ENCODE data around the gene PRPS1L1. TPM values are rescaled to one million over a fixed set of nuclear protein-coding genes. Genes with fewer than 3 reads are reported as not detected.

Gene PRPS1L1
- total and polyA plus RNA-seq, 2 donors from 2014 or later, result not detected

- TF ChIP-seq, protein P1, sequence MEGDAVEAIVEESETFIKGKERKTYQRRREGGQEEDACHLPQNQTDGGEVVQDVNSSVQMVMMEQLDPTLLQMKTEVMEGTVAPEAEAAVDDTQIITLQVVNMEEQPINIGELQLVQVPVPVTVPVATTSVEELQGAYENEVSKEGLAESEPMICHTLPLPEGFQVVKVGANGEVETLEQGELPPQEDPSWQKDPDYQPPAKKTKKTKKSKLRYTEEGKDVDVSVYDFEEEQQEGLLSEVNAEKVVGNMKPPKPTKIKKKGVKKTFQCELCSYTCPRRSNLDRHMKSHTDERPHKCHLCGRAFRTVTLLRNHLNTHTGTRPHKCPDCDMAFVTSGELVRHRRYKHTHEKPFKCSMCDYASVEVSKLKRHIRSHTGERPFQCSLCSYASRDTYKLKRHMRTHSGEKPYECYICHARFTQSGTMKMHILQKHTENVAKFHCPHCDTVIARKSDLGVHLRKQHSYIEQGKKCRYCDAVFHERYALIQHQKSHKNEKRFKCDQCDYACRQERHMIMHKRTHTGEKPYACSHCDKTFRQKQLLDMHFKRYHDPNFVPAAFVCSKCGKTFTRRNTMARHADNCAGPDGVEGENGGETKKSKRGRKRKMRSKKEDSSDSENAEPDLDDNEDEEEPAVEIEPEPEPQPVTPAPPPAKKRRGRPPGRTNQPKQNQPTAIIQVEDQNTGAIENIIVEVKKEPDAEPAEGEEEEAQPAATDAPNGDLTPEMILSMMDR (IDR thresholded peaks at IDR 0.05; ENCODE audit: borderline replicate concordance, extremely low read depth, insufficient read depth), result no peak
- FAIRE-seq, result no peak
- intact Hi-C loops (cut with DNase I), result no loop called here
- no peaks in the 10 kb centered on the region for H3K9me3 ChIP-seq (ENCODE audit: control insufficient read depth in 2 of 3, insufficient read depth in 1 of 3, low read length in 3 of 3)
- H3K27ac ChIP-seq (ENCODE audit: low read depth in 2 of 2, low read length in 2 of 2), result no peak overlapping the region
- no peak for DNase-seq
- no peaks in the 10 kb centered on the region for H3K4me1 ChIP-seq (ENCODE audit: control insufficient read depth in 2 of 3, insufficient read depth in 2 of 3, low read depth in 1 of 3, low read length in 3 of 3)
- H3K36me3 ChIP-seq (ENCODE audit: control insufficient read depth in 2 of 3, insufficient read depth in 3 of 3, low read length in 3 of 3), result no peaks in the 10 kb centered on the region
- H3K9ac ChIP-seq (ENCODE audit: low read length in 3 of 3), result no peak overlapping the region
- no peak overlapping the region for H3K4me3 ChIP-seq (ENCODE audit: low read length in 3 of 3)
- H3K27me3 ChIP-seq (ENCODE audit: control insufficient read depth, insufficient read depth, low read length), result no peaks in the 10 kb centered on the region
Measured at GRCh38 chr7:17996040-17996439, 31.6 kb downstream of the PRPS1L1 start.

DNA sequence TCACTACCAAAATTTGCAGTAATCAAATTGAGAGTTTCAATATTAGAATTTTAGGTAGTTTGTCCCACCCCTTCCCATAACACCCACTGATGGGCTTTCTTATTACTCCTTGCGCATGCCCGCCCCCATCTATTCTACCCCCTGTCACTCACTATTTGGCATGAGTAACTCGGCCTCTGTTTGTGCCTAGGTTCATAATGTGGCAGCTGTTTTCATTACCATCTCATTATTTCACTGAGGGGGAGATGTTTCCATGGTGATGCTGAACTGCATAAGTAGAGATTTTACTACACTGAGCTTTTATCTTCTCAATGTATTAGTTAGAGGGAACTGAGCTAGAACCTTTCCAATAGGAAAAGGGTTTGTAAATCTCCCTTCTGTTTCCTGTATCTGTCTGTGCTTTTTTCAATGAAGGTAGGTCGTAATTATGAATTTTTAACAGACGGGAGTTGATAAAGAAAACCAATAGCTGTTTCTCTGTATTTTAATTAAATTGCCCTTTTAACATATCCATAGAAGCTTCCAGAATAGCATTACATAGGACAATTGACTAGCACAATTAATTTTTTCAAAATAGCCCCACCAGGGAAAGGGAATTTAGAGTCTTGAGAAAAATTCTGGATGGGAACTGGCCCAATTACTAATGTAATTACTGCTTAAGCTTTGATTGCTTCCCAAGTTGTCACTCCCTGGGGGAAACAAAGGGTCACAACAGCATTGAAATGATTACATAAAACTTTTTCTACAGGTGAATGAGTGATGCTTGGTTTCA lies 33.4 kb downstream of the PRPS1L1 start:
- intact Hi-C loops (cut with DNase I), result no loop called here
- FAIRE-seq (no peak), DNase-seq (peak in 1 of 5 donors; percentile 26)
- TF ChIP-seq, protein P1 (IDR thresholded peaks at IDR 0.05; ENCODE audit: borderline replicate concordance, extremely low read depth, insufficient read depth), result no peak
- no peak overlapping the region for H3K27ac ChIP-seq (ENCODE audit: low read depth in 2 of 2, low read length in 2 of 2)
- no peaks in the 10 kb centered on the region for H3K9me3 ChIP-seq (ENCODE audit: control insufficient read depth in 2 of 3, insufficient read depth in 1 of 3, low read length in 3 of 3)
- no peak overlapping the region for H3K4me3 ChIP-seq (ENCODE audit: low read length in 3 of 3)
- H3K9ac ChIP-seq (ENCODE audit: low read length in 3 of 3), result no peak overlapping the region
- no peaks in the 10 kb centered on the region for H3K4me1 ChIP-seq (ENCODE audit: control insufficient read depth in 2 of 3, insufficient read depth in 2 of 3, low read depth in 1 of 3, low read length in 3 of 3)
- H3K27me3 ChIP-seq (ENCODE audit: control insufficient read depth, insufficient read depth, low read length), result no peaks in the 10 kb centered on the region
- no peaks in the 10 kb centered on the region for H3K36me3 ChIP-seq (ENCODE audit: control insufficient read depth in 2 of 3, insufficient read depth in 3 of 3, low read length in 3 of 3)

DNA sequence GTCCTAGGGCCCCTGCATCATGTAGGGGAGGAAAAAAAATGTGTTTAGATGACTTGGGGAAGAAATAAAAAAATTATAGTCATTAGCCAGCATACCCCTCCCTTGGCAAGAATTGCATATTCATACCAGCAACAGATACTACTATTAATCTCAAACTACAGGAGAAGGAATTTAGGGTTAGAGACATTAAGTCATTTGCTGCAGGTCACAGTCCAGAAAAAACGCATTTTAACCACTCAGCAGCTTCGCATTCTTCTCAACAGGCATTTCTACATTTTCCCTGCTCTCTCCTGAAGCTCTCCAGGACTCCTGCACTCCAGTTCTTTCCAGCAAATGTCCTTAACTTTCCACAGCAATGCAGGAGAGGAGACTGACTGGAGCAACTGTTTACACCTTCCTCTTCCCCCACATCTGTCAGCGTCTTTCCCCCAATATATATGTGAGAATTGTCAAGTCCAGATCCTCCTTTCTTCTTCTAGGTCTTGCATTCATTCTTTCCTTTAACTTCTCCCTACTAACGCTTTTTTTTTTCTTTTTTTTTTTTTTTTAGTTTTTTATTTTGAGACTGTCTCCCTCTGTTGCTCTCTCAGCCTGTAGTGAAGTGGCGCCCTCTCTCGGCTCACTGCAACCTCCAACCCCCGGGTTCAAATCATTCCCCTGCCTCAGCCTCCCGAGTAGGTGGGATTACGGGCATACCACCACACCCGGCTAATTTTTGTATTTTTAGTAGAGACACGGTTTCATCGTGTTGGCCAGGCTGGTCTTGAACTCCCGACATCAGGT lies 35.6 kb downstream of the PRPS1L1 start:
- TF ChIP-seq, protein P1 (IDR thresholded peaks at IDR 0.05; ENCODE audit: borderline replicate concordance, extremely low read depth, insufficient read depth), result no peak
- Histone ChIP-seq H3K4me3 (ENCODE audit: low read length in 3 of 3) (no peak overlapping the region), H3K27ac (ENCODE audit: low read depth in 2 of 2, low read length in 2 of 2) (no peak overlapping the region), H3K9me3 (ENCODE audit: control insufficient read depth in 2 of 3, insufficient read depth in 1 of 3, low read length in 3 of 3) (no peaks in the 10 kb centered on the region), H3K27me3 (ENCODE audit: control insufficient read depth, insufficient read depth, low read length) (no peaks in the 10 kb centered on the region), H3K9ac (ENCODE audit: low read length in 3 of 3) (no peak overlapping the region), H3K4me1 (ENCODE audit: control insufficient read depth in 2 of 3, insufficient read depth in 2 of 3, low read depth in 1 of 3, low read length in 3 of 3) (no peaks in the 10 kb centered on the region), H3K36me3 (ENCODE audit: control insufficient read depth in 2 of 3, insufficient read depth in 3 of 3, low read length in 3 of 3) (no peaks in the 10 kb centered on the region)
- FAIRE-seq (no peak), DNase-seq (no peak)
- intact Hi-C loops (cut with DNase I), result no loop called here

Measured in kidney (tissue), 14 donors.